Epithelial cell of esophagus (primary cell): ENCODE measurements around the gene NHSL2.

Source experiments
- DNase-seq: peaks from one replicate; pipeline ENCODE4 v3.0.0; 2010; ENCODE audit warnings: low read depth
- H3K4me3 ChIP-seq: 2 replicates; pipeline ENCODE4 v1.5.1; 2011; ENCODE audit warnings: mild to moderate bottlenecking, low read length, control low read depth
- CTCF ChIP-seq: IDR thresholded peaks from 2 replicates; pipeline ENCODE4 v1.5.1; 2011; ENCODE audit warnings: low read depth, mild to moderate bottlenecking, low read length, control low read depth, inconsistent platforms; ENCODE audit not compliant: insufficient read depth; ENCODE audit errors: missing control alignments

NHSL2 gene

GRCh38 chrX:71927040-71927439 is 16.4 kb downstream of the NHSL2 start:
- TF ChIP-seq CTCF = no peak
- DNase-seq = no peak
- H3K4me3 ChIP-seq = no peak overlapping the region

GRCh38 chrX:71928856-71929255 is 18.2 kb downstream of the NHSL2 start:
- no peak for DNase-seq
- no peak for TF ChIP-seq CTCF

GRCh38 chrX:71930298-71930697 is 19.7 kb downstream of the NHSL2 start:
- H3K4me3 ChIP-seq = no peak overlapping the region
- TF ChIP-seq CTCF = no peak
- DNase-seq = no peak

More at GRCh38 chrX:71928856-71929255, 18.2 kb downstream of the NHSL2 start:
- no peak overlapping the region for H3K4me3 ChIP-seq

GRCh38 chrX:71935476-71935875 is 24.8 kb downstream of the NHSL2 start:
- no peak for TF ChIP-seq CTCF
- H3K4me3 ChIP-seq = no peak overlapping the region
- DNase-seq = no peak

GRCh38 chrX:71936632-71937031 is 26.0 kb downstream of the NHSL2 start:
- TF ChIP-seq CTCF = no peak
- no peak for DNase-seq
- H3K4me3 ChIP-seq = no peak overlapping the region

- no peak overlapping the region for H3K4me3 ChIP-seq
- no peak for DNase-seq
- TF ChIP-seq CTCF = no peak
These were observed 27.7 kb downstream of the NHSL2 start for GRCh38 chrX:71938371-71938770.

GRCh38 chrX:71941145-71941544 is 30.5 kb downstream of the NHSL2 start:
- no peak for TF ChIP-seq CTCF
- no peak for DNase-seq
- no peak overlapping the region for H3K4me3 ChIP-seq
